ENCODE data around the gene PRKCQ. TPM values are rescaled to one million over a fixed set of nuclear protein-coding genes. Genes with fewer than 3 reads are reported as not detected.
A peak's percentile ranks its signal among the peaks of the same experiment; 100 is the strongest.
"Not testable (repeated sequence)": the region's sequence is repeated elsewhere in the genome, so short reads cannot be mapped to it uniquely, and the experiment has no call there.

PRKCQ gene
- total RNA-seq, 1 donor from 2014 or later, result 23.9 TPM

- DNase-seq (ENCODE audit: low read depth), result no peak
These were observed 87.2 kb downstream of the PRKCQ start for GRCh38 chr10:6492896-6493295.

- no peak for DNase-seq (ENCODE audit: low read depth)
These were observed 88.1 kb downstream of the PRKCQ start for GRCh38 chr10:6491841-6492609.

GRCh38 chr10:6490614-6491013, 89.5 kb downstream of the PRKCQ start:
- no peak for DNase-seq (ENCODE audit: low read depth)

- DNase-seq (ENCODE audit: low read depth), result no peak
These were observed 92.2 kb downstream of the PRKCQ start for GRCh38 chr10:6487920-6488319.

- no peak for DNase-seq (ENCODE audit: low read depth)
These were observed 93.8 kb downstream of the PRKCQ start for GRCh38 chr10:6486309-6486708.

- DNase-seq (ENCODE audit: low read depth), result no peak
These were observed 97.2 kb downstream of the PRKCQ start for GRCh38 chr10:6482737-6483357.

GRCh38 chr10:6478722-6479121, 101.4 kb downstream of the PRKCQ start:
- no peak for DNase-seq (ENCODE audit: low read depth)

- DNase-seq (ENCODE audit: low read depth), result peak; percentile 88
These were observed 103.1 kb downstream of the PRKCQ start for GRCh38 chr10:6476989-6477388.

GRCh38 chr10:6474871-6475270, 105.2 kb downstream of the PRKCQ start:
- no peak for DNase-seq (ENCODE audit: low read depth)

- peak; percentile 77 for DNase-seq (ENCODE audit: low read depth)
These were observed 106.1 kb downstream of the PRKCQ start for GRCh38 chr10:6473901-6474370.

- peak; percentile 49 for DNase-seq (ENCODE audit: low read depth)
These were observed 106.6 kb downstream of the PRKCQ start for GRCh38 chr10:6473430-6473829.

GRCh38 chr10:6472710-6473005, 107.4 kb downstream of the PRKCQ start:
- not testable (repeated sequence) for DNase-seq (ENCODE audit: low read depth)

GRCh38 chr10:6470894-6471618, 109.0 kb downstream of the PRKCQ start:
- DNase-seq (ENCODE audit: low read depth), result no peak

- DNase-seq (ENCODE audit: low read depth), result no peak
These were observed 110.4 kb downstream of the PRKCQ start for GRCh38 chr10:6469661-6470060.

GRCh38 chr10:6465854-6466601, 114.0 kb downstream of the PRKCQ start:
- DNase-seq (ENCODE audit: low read depth), result peak; percentile 81

GRCh38 chr10:6465437-6465836, 114.6 kb downstream of the PRKCQ start:
- peak; percentile 86 for DNase-seq (ENCODE audit: low read depth)

GRCh38 chr10:6464862-6465430, 115.1 kb downstream of the PRKCQ start:
- peak; percentile 90 for DNase-seq (ENCODE audit: low read depth)

- DNase-seq (ENCODE audit: low read depth), result peak; percentile 50
These were observed 116.7 kb downstream of the PRKCQ start for GRCh38 chr10:6463366-6463765.

GRCh38 chr10:6461961-6462360, 118.1 kb downstream of the PRKCQ start:
- DNase-seq (ENCODE audit: low read depth), result peak; percentile 94

GRCh38 chr10:6460861-6461409, 119.1 kb downstream of the PRKCQ start:
- DNase-seq (ENCODE audit: low read depth), result no peak

GRCh38 chr10:6458814-6459213, 121.3 kb downstream of the PRKCQ start:
- no peak for DNase-seq (ENCODE audit: low read depth)

Measured in renal cortical epithelial cell (primary cell).